Transverse colon (tissue), 3 donors: Measurements from ENCODE around the gene EPB42.

ENCODE experiments used
- CTCF ChIP-seq, 5 experiments: fragments of 200-600 bp in 3 of 5; fragments of 450-650 bp in 2 of 5; sonication (generic) in 3 of 5; IDR thresholded peaks; 1 replicate in 2 of 5; 2 replicates in 3 of 5; pipeline ENCODE4 v1.5.1; 2016 to 2017; ENCODE audit warnings: antibody characterized with exemption in 5 of 5, inconsistent platforms in 3 of 5, mild to moderate bottlenecking in 2 of 5, moderate library complexity in 1 of 5
- POLR2A ChIP-seq: fragments of 450-650 bp; IDR thresholded peaks from one replicate; pipeline ENCODE4 v1.6.1; 2016; ENCODE audit warnings: antibody characterized with exemption, mild to moderate bottlenecking, moderate library complexity

GRCh38 chr15:43190178-43190577 lies 30.6 kb downstream of the EPB42 start:
- TF ChIP-seq CTCF (IDR thresholded peaks at IDR 0.05) (no peak), POLR2A (no peak)
